Tibial nerve (tissue), 4 donors: ENCODE data around the gene PPDPF. TPM values are rescaled to one million over a fixed set of nuclear protein-coding genes. Genes with fewer than 3 reads are reported as not detected.

Experiments used
- DNase-seq, 2 donors: peaks; one replicate each; pipeline ENCODE4 v3.0.0-alpha.2; 2019; ENCODE audit warnings: low spot score in 2 of 2
- H3K27ac ChIP-seq, 4 donors: fragments of 200-600 bp; sonication (generic) in 3 of 4; one replicate each; pipeline ENCODE4 v1.5.1; 2017 to 2019; ENCODE audit warnings: mild to moderate bottlenecking in 1 of 4
- H3K27me3 ChIP-seq, 2 donors: fragments of 200-600 bp; sonication (generic) in 1 of 2; one replicate each; pipeline versions ENCODE4 v1.5.1 to v1.6.0; 2017 to 2019
- H3K36me3 ChIP-seq, 3 donors: fragments of 200-600 bp; sonication (generic); one replicate each; pipeline ENCODE4 v1.5.1; 2018 to 2019
- H3K4me1 ChIP-seq, 4 donors: fragments of 200-600 bp; sonication (generic) in 3 of 4; one replicate each; pipeline ENCODE4 v1.5.1; 2017 to 2019
- H3K4me3 ChIP-seq, 4 donors: fragments of 200-600 bp; sonication (generic) in 3 of 4; one replicate each; pipeline ENCODE4 v1.5.1; 2017 to 2019; ENCODE audit warnings: mild to moderate bottlenecking in 1 of 4, moderate library complexity in 1 of 4
- H3K9me3 ChIP-seq, 4 donors: fragments of 200-600 bp; sonication (generic) in 3 of 4; one replicate each; pipeline ENCODE4 v1.5.1; 2017 to 2019
- CTCF ChIP-seq, 5 experiments: fragments of 200-600 bp in 3 of 5; fragments of 450-650 bp in 2 of 5; sonication (generic) in 3 of 5; IDR thresholded peaks; one replicate each; pipeline ENCODE4 v1.5.1; 2016 to 2019; ENCODE audit warnings: antibody characterized with exemption in 5 of 5, mild to moderate bottlenecking in 3 of 5, moderate library complexity in 2 of 5
- EP300 ChIP-seq, 2 donors: sonication (generic); formaldehyde crosslinking; IDR thresholded peaks; one replicate each; pipeline ENCODE4 v1.6.1; 2017; ENCODE audit warnings: antibody characterized with exemption in 2 of 2, mild to moderate bottlenecking in 1 of 2
- POLR2A ChIP-seq, 2 donors: fragments of 450-650 bp; IDR thresholded peaks; one replicate each; pipeline ENCODE4 v1.6.1; 2017; ENCODE audit warnings: antibody characterized with exemption in 2 of 2, mild to moderate bottlenecking in 2 of 2, moderate library complexity in 2 of 2
- WGBS, 2 donors: methylation state at CpG; one replicate each; pipeline ENCODE4 v1.1.5; 2018; 5-methylcytosine and 5-hydroxymethylcytosine counted together
- total RNA-seq, 4 donors: library from RNA; depleted of rRNA; stranded (reverse); fragments of >200 nt; gene quantifications; one replicate each; pipeline ENCODE4 v1.1.0, GENCODE V29; 2016

Gene PPDPF
- total RNA-seq, 4 donors from 2014 or later, result 59.0 to 165 (median 119) TPM

GRCh38 chr20:63492518-63492917 is 28.0 kb upstream of the PPDPF start:
- TF ChIP-seq EP300 (IDR thresholded peaks at IDR 0.05), result no peak
- no peak for TF ChIP-seq POLR2A (IDR thresholded peaks at IDR 0.05)
- TF ChIP-seq CTCF (IDR thresholded peaks at IDR 0.05), result no peak
- 91 to 92% methylated on average over 2 of the region's 2 CpGs for WGBS, 2 donors
- no peak for DNase-seq
- H3K27ac ChIP-seq, result no peak overlapping the region
- H3K4me3 ChIP-seq, result no peak overlapping the region
- peaks cover 0 to 70% of the 10 kb centered on the region in 2 donors for H3K27me3 ChIP-seq
- H3K9me3 ChIP-seq, result no peaks in the 10 kb centered on the region
- H3K4me1 ChIP-seq, result peaks cover 0 to 11% (median 0%) of the 10 kb centered on the region in 4 donors
- no peaks in the 10 kb centered on the region for H3K36me3 ChIP-seq

GRCh38 chr20:63492982-63493381 is 27.6 kb upstream of the PPDPF start:
- DNase-seq, result no peak
- 91 to 97% methylated on average over 13 to 14 of the region's 14 CpGs for WGBS, 2 donors
- H3K27me3 ChIP-seq, result peaks cover 0 to 70% of the 10 kb centered on the region in 2 donors
- H3K4me1 ChIP-seq, result peaks cover 0 to 11% (median 0%) of the 10 kb centered on the region in 4 donors
- H3K36me3 ChIP-seq, result no peaks in the 10 kb centered on the region
- H3K27ac ChIP-seq, result no peak overlapping the region
- TF ChIP-seq CTCF (IDR thresholded peaks at IDR 0.05) (no peak), EP300 (IDR thresholded peaks at IDR 0.05) (no peak)
- no peaks in the 10 kb centered on the region for H3K9me3 ChIP-seq
- H3K4me3 ChIP-seq, result no peak overlapping the region

- Histone ChIP-seq H3K4me1 (peaks cover 0 to 13% (median 2%) of the 10 kb centered on the region in 4 donors), H3K9me3 (no peaks in the 10 kb centered on the region), H3K27me3 (peaks cover 0 to 71% of the 10 kb centered on the region in 2 donors), H3K36me3 (no peaks in the 10 kb centered on the region), H3K27ac (no peak overlapping the region), H3K4me3 (no peak overlapping the region)
- WGBS, 2 donors, result 51 to 63% methylated on average over 6 to 12 of the region's 13 CpGs
- no peak for TF ChIP-seq CTCF (IDR thresholded peaks at IDR 0.05)
- no peak for TF ChIP-seq EP300 (IDR thresholded peaks at IDR 0.05)
- no peak for TF ChIP-seq POLR2A (IDR thresholded peaks at IDR 0.05)
- DNase-seq, result no peak
These were observed 27.0 kb upstream of the PPDPF start for GRCh38 chr20:63493563-63494020.

- H3K4me1 ChIP-seq, result peaks cover 0 to 17% (median 2%) of the 10 kb centered on the region in 4 donors
- no peak overlapping the region for H3K27ac ChIP-seq
- H3K36me3 ChIP-seq, result no peaks in the 10 kb centered on the region
- no peak for TF ChIP-seq POLR2A (IDR thresholded peaks at IDR 0.05)
- no peak for TF ChIP-seq CTCF (IDR thresholded peaks at IDR 0.05)
- no peak for TF ChIP-seq EP300 (IDR thresholded peaks at IDR 0.05)
- DNase-seq, result no peak
- 68 to 79% methylated on average over 5 to 7 of the region's 7 CpGs for WGBS, 2 donors
- no peak overlapping the region for H3K4me3 ChIP-seq
- H3K9me3 ChIP-seq, result no peaks in the 10 kb centered on the region
- peaks cover 0 to 67% of the 10 kb centered on the region in 2 donors for H3K27me3 ChIP-seq
These were observed 26.5 kb upstream of the PPDPF start for GRCh38 chr20:63494084-63494419.

GRCh38 chr20:63494420-63495166 is 26.0 kb upstream of the PPDPF start:
- TF ChIP-seq POLR2A (IDR thresholded peaks at IDR 0.05), result no peak
- no peak for TF ChIP-seq CTCF (IDR thresholded peaks at IDR 0.05)
- no peak for TF ChIP-seq EP300 (IDR thresholded peaks at IDR 0.05)
- no peak overlapping the region for H3K27ac ChIP-seq
- no peak for DNase-seq
- H3K9me3 ChIP-seq, result no peaks in the 10 kb centered on the region
- H3K27me3 ChIP-seq, result peaks cover 0 to 66% of the 10 kb centered on the region in 2 donors
- no peaks in the 10 kb centered on the region for H3K36me3 ChIP-seq
- H3K4me1 ChIP-seq, result peaks cover 0 to 23% (median 7%) of the 10 kb centered on the region in 4 donors
- WGBS, 2 donors, result 78 to 84% methylated on average over 43 to 47 of the region's 51 CpGs
- H3K4me3 ChIP-seq, result no peak overlapping the region
